Activated T-cell treated with anti-CD3 and anti-CD28 coated beads for 24 hours (primary cell): Measurements from ENCODE around the gene NTNG2.

Experiments used
- DNase-seq: peaks from one replicate; pipeline ENCODE4 v3.0.0-alpha.2; 2020; ENCODE audit warnings: low read depth

The NTNG2 gene

GRCh38 chr9:132266017-132266416, 104.2 kb downstream of the NTNG2 start:
- no peak for DNase-seq

GRCh38 chr9:132267660-132268059, 105.8 kb downstream of the NTNG2 start:
- DNase-seq: no peak

DNA sequence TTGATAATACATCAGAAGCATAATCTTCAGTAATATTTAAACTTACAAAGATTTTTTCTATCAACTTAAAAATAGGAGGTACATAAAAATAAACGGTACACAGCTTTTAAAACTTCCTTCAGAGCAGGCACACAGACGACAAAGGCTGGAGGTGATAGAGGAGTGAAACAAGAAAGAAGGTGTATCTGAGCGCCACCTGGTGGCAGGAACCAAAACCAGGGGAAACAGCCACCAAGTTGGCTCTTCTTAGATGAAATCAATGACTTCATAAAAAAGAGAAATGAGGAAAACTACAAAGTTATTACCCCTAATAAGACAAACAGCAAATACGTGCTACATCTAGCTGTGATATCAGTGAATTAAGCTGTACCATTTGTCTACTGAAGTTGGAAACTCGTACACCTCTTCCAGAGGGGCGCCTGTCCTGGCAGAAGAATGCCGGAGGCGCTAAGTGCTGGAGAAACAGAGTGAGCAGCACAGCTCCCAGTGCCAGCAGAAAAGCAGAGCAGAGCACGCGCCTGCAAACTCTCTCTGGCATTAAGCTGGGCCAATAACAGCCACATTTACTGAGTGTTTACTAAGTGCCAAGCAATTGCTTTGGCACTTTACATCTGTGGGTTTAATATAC, 107.0 kb downstream of the NTNG2 start:
- peak; percentile 29 for DNase-seq

DNA sequence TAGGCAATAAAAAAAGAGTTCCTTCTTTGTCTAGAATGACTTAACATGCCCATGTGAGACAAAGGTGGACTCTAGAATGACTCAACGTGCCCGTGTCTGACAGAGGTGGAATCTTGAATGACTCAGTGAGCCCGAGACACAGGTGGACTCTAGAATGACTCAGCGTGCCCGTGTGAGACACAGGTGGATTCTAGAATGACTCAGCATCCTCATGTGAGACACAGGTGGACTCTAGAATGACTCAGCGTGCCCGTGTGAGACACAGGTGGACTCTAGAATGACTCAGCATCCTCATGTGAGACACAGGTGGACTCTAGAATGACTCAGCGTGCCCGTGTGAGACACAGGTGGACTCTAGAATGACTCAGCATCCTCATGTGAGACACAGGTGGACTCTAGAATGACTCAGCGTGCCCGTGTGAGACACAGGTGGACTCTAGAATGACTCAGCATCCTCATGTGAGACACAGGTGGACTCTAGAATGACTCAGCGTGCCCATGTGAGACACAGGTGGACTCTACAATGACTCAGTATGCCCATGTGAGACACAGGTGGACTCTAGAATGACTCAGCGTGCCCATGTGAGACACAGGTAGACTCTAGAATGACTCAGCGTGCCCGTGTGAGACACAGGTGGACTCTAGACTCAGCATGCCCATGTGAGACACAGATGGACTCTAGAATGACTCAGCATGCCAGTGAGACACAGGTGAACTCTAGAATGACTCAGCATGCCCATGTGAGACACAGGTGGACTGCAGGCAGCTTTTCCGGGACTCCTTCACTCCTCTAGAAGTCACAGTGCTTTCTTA, 108.1 kb downstream of the NTNG2 start:
- DNase-seq: peak; percentile 36

DNA sequence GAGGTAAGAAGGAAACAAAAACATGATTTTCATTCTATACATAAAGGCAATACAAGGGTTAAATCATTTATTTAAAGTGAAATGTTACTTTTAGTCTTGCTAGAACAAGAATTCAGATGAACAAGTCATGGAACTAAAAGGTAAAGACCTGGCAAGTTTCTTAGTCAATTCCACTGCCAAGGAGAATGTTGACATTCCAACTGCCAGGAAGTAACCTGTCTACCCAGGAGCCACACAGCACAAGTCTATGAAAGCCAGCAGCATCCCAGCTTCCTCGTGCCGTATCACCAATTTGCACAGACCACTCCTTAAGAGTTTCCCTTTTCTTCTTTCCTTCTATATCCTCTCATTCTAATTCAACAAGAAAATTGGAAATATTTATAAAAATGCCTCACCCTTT, 113.0 kb downstream of the NTNG2 start:
- DNase-seq: no peak

DNA sequence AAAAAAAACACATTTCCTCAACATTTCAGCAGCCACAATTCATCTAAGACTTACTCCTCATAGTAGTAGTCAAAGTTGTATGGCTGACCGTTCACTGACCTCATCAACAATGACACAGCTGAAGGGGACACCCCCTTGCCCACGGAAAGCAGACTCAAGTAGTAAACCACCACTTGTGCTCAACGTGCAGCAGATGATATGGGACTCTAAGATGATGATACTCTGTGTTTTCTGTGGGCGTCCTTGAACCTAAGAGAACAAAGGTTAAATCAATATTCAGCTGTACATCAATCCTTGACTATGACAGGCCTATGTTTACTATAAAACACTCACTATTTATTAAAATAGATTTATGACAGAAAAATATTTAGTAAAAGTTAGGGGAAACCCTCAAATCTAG, 121.3 kb downstream of the NTNG2 start:
- no peak for DNase-seq

- no peak for DNase-seq
Observed at GRCh38 chr9:132283863-132284262, 122.0 kb downstream of the NTNG2 start.

DNA sequence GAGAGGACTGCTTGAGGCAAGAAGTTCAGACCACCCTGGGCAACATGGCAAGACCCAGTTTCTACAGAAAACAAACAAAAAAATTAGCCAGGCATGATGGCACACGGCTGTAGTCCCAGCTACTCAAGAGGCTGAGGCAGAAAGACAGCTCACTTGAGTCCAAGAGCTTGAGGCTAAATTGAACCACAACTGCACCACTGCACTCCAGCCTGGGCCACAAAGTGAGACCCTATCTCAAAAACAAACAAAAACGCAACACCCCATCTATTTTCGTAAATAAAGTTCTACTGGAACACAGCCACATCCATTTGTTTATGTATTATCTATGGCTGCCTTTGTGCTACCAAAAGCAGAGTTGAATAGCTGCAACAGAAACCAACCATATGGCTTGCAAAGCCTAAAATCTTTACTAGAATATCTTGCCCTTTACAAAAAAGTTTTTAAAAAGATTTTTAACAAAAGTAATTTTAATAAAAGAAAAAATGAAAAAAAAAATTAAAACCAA, 125.5 kb downstream of the NTNG2 start:
- no peak for DNase-seq

DNA sequence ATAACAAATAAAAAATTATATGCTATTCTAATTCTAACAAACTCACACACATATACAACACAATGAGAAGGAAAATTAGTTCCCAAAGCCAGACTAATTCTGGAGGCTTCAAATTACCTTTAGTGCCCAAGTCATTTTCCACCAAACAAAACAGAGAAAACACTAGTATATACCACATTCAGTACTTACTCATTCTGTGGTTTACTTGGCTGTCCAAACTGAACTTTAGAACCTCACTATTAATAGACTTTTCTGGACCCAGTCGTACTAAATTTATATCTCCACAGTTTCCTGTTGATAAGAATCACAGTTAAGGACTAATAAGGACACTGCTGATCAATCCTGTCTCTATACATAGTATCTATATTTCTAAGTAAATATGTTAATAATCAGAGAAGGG, 126.5 kb downstream of the NTNG2 start:
- no peak for DNase-seq

- DNase-seq: no peak
Observed at GRCh38 chr9:132288966-132289365, 127.1 kb downstream of the NTNG2 start.

DNA sequence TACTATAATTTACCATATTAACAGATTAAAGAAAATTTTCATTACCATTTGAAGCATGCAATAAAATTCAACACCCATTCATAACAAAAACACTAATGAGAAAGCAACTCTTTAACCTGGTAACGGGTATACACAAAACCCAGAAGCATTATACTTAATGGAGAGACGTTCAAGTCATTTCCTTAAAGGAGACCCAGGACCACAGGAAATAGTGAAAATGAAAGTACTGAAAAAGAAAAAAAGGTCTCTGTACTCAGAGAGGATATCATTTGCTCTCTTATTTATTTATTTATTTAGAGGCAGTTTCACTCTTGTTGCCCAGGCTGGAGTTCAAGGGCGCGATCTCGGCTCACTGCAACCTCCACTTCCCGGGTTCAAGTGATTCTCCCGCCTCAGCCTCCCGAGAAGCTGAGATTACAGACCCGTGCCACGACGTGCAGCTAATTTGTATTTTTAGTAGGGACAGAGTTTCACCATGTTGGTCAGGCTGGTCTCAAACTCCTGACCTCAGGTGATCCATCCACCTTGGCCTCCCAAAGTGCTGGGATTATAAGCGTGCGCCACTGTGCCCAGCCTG, 131.4 kb downstream of the NTNG2 start:
- no peak for DNase-seq
